SK-N-SH (cell line): ENCODE results near the gene PPP1R27. TPM values are rescaled to one million over a fixed set of nuclear protein-coding genes. Genes with fewer than 3 reads are reported as not detected.

Experiments
- CTCF ChIA-PET: fragments of 300-600, 350-600 bp; formaldehyde crosslinking; extraction: SDS; loops from one replicate; lab custom pipeline; 2021; lab: Yijun Ruan, JAX
- POLR2A ChIA-PET: fragments of 350-600 bp; sonication (Branson Sonifier 250); formaldehyde crosslinking; extraction: SDS; loops from one replicate; lab custom pipeline; 2020; ENCODE audit warnings: antibody characterized with exemption, inconsistent platforms; lab: Yijun Ruan, JAX
- DNase-seq: peaks from one replicate; pipeline ENCODE4 v3.0.0; 2012
- H2AFZ ChIP-seq: fragments of 200-600 bp; sonication (generic); 2 replicates; pipeline ENCODE4 v1.8.1; 2016; ENCODE audit warnings: antibody characterized with exemption, mild to moderate bottlenecking, low read depth
- H3F3A ChIP-seq: fragments of 200-600 bp; sonication (generic); replicated peaks from 2 replicates; pipeline ENCODE3; 2016; ENCODE audit warnings: antibody characterized with exemption, mild to moderate bottlenecking; ENCODE audit not compliant: insufficient read depth
- H3K27ac ChIP-seq, 2 experiments: fragments of 200-500 bp in 1 of 2; fragments of 200-600 bp in 1 of 2; sonication (Bioruptor generic) in 1 of 2; sonication (generic), shearing (Covaris generic) in 1 of 2; 2 replicates each; pipeline versions ENCODE4 v1.5.1 to v1.6.1; 2014 to 2016; ENCODE audit warnings: low read depth in 2 of 2, inconsistent platforms in 1 of 2, low read length in 1 of 2, mild to moderate bottlenecking in 1 of 2, mixed read lengths in 1 of 2
- H3K27me3 ChIP-seq: fragments of 200-600 bp; sonication (generic), shearing (Covaris generic); 2 replicates; pipeline ENCODE4 v1.6.1; 2016; ENCODE audit warnings: mixed run types; ENCODE audit not compliant: insufficient read depth
- H3K36me3 ChIP-seq, 2 experiments: fragments of 200-500 bp in 1 of 2; fragments of 200-600 bp in 1 of 2; sonication (Bioruptor generic) in 1 of 2; sonication (generic) in 1 of 2; replicated peaks in 1 of 2; 2 replicates each; pipeline versions ENCODE3 to v1.5.1; 2014 to 2016; ENCODE audit warnings: low read length in 1 of 2, mild to moderate bottlenecking in 1 of 2; ENCODE audit not compliant: insufficient read depth in 2 of 2, control insufficient read depth in 1 of 2
- H3K4me1 ChIP-seq, 2 experiments: fragments of 200-500 bp in 1 of 2; fragments of 200-600 bp in 1 of 2; sonication (Bioruptor generic) in 1 of 2; sonication (generic), shearing (Covaris generic) in 1 of 2; 2 replicates each; pipeline versions ENCODE4 v1.5.1 to v1.6.1; 2014 to 2016; ENCODE audit warnings: low read depth in 1 of 2, low read length in 1 of 2, mixed run types in 1 of 2; ENCODE audit not compliant: insufficient read depth in 2 of 2, control insufficient read depth in 1 of 2
- H3K4me2 ChIP-seq: fragments of 200-600 bp; sonication (generic), shearing (Covaris generic); 2 replicates; pipeline ENCODE4 v1.6.1; 2017; ENCODE audit warnings: mixed run types
- H3K4me3 ChIP-seq, 2 experiments: fragments of 200-500 bp in 1 of 2; fragments of 200-600 bp in 1 of 2; sonication (Bioruptor generic) in 1 of 2; sonication (generic), shearing (Covaris generic) in 1 of 2; 2 replicates each; pipeline versions ENCODE4 v1.5.1 to v1.8.1; 2014 to 2016; ENCODE audit warnings: low read depth in 2 of 2, inconsistent platforms in 1 of 2, low read length in 1 of 2, mild to moderate bottlenecking in 1 of 2, mixed read lengths in 1 of 2, moderate library complexity in 1 of 2
- H3K79me2 ChIP-seq: fragments of 200-600 bp; sonication (generic); 2 replicates; pipeline ENCODE4 v1.8.1; 2017; ENCODE audit warnings: mild to moderate bottlenecking; ENCODE audit not compliant: insufficient read depth
- H3K9ac ChIP-seq: fragments of 200-600 bp; sonication (generic); 2 replicates; pipeline ENCODE4 v1.6.1; 2017; ENCODE audit warnings: mixed run types
- H3K9me2 ChIP-seq: fragments of 200-600 bp; sonication (generic); 2 replicates; pipeline ENCODE4 v1.6.1; 2017; ENCODE audit warnings: mixed run types
- H3K9me3 ChIP-seq: fragments of 200-600 bp; sonication (generic); 2 replicates; pipeline ENCODE4 v1.6.1; 2017; ENCODE audit warnings: mixed run types, mild to moderate bottlenecking, moderate library complexity
- H4K20me1 ChIP-seq: fragments of 200-600 bp; sonication (generic); 2 replicates; pipeline ENCODE4 v1.6.1; 2017; ENCODE audit warnings: mild to moderate bottlenecking, mixed run types; ENCODE audit not compliant: insufficient read depth
- CHD2 ChIP-seq: fragments of 150-350 bp; IDR thresholded peaks from 2 replicates; pipeline ENCODE4 v1.6.1; 2018; ENCODE audit warnings: low read length; ENCODE audit not compliant: partially characterized antibody
- FOXJ3 ChIP-seq: sonication (generic); formaldehyde crosslinking; IDR thresholded peaks from 2 replicates; pipeline ENCODE4 v1.5.1; 2020; ENCODE audit warnings: mild to moderate bottlenecking, missing genetic modification reagents
- GABPA ChIP-seq: IDR thresholded peaks from 2 replicates; pipeline ENCODE4 v1.4.0; 2012; ENCODE audit warnings: low read depth, mild to moderate bottlenecking
- JUND ChIP-seq: IDR thresholded peaks from 2 replicates; pipeline ENCODE4 v1.4.0; 2012
- MEF2A ChIP-seq: IDR thresholded peaks from 2 replicates; pipeline ENCODE4 v1.4.0; 2012; ENCODE audit warnings: low read depth, borderline replicate concordance
- MXI1 ChIP-seq: IDR thresholded peaks from 2 replicates; pipeline ENCODE4 v1.6.1; 2012; ENCODE audit warnings: mild to moderate bottlenecking, low read depth, low read length, improper control_type of control experiment
- RAD21 ChIP-seq: IDR thresholded peaks from 2 replicates; pipeline ENCODE4 v1.6.1; 2012; ENCODE audit warnings: mild to moderate bottlenecking, low read length
- TAF1 ChIP-seq: IDR thresholded peaks from 2 replicates; pipeline ENCODE4 v1.6.1; 2012; ENCODE audit warnings: low read depth, mild to moderate bottlenecking, low read length, moderate library complexity, borderline replicate concordance
- TEAD4 ChIP-seq: IDR thresholded peaks from 2 replicates; pipeline ENCODE4 v1.4.0; 2012; ENCODE audit warnings: mild to moderate bottlenecking, borderline replicate concordance; ENCODE audit not compliant: insufficient read depth
- WGBS: methylation state at CpG from one replicate; pipeline ENCODE4 v1.1.6; 2017; ENCODE audit warnings: low lambda C conversion rate; 5-methylcytosine and 5-hydroxymethylcytosine counted together
- polyA plus RNA-seq, 3 experiments: library from polyadenylated mRNA; depleted of rRNA; stranded (reverse); fragments of >200 nt; gene quantifications; 2 replicates each; pipeline ENCODE4 v1.2.3, GENCODE V29; 2012
- TF ChIP-seq, protein P1 (sequence below): IDR thresholded peaks from 2 replicates; pipeline ENCODE4 v1.6.1; 2012; ENCODE audit warnings: mild to moderate bottlenecking, low read depth, low read length, moderate library complexity

Gene PPP1R27
- polyA plus RNA-seq, 1 of the 3 experiments (the other 2 are of a cell fraction) = 0.07 TPM

GRCh38 chr17:81807210-81807719 lies 27.6 kb downstream of the PPP1R27 start:
- H3K9ac ChIP-seq = no peak overlapping the region
- H3K79me2 ChIP-seq = no peaks in the 10 kb centered on the region
- no peaks in the 10 kb centered on the region for H3K36me3 ChIP-seq
- 21% methylated on average over 11 of the region's 18 CpGs for WGBS
- no peak overlapping the region for H3K27ac ChIP-seq
- H3K9me3 ChIP-seq = no peaks in the 10 kb centered on the region
- H3K4me3 ChIP-seq = no peak overlapping the region
- TF ChIP-seq CHD2 (no peak), JUND (no peak), MXI1 (no peak), GABPA (no peak)
- H2AFZ ChIP-seq = no peak overlapping the region
- no peaks in the 10 kb centered on the region for H3F3A ChIP-seq
- H3K4me1 ChIP-seq = peaks cover 0 to 27% of the 10 kb centered on the region in 2 experiments; a peak in 1 of 4 replicates
- H3K27me3 ChIP-seq = peaks cover 84% of the 10 kb centered on the region
- no peak overlapping the region for H3K4me2 ChIP-seq
- CTCF ChIA-PET = interaction anchor here (0.9 to 7.3 kb wide), 14 partner anchors 10 to 153 kb away, joined by 3 to 60 read pairs (median 6); partner anchors contain the start of gene ARHGDIA
- no peak for DNase-seq
- H4K20me1 ChIP-seq = no peaks in the 10 kb centered on the region
- POLR2A ChIA-PET = interaction anchor here (0.8 to 1.1 kb wide), 3 partner anchors 13 to 26 kb away, joined by 3 to 6 read pairs (median 3); partner anchors contain the start of gene MCRIP1
- H3K9me2 ChIP-seq = no peaks in the 10 kb centered on the region

DNA sequence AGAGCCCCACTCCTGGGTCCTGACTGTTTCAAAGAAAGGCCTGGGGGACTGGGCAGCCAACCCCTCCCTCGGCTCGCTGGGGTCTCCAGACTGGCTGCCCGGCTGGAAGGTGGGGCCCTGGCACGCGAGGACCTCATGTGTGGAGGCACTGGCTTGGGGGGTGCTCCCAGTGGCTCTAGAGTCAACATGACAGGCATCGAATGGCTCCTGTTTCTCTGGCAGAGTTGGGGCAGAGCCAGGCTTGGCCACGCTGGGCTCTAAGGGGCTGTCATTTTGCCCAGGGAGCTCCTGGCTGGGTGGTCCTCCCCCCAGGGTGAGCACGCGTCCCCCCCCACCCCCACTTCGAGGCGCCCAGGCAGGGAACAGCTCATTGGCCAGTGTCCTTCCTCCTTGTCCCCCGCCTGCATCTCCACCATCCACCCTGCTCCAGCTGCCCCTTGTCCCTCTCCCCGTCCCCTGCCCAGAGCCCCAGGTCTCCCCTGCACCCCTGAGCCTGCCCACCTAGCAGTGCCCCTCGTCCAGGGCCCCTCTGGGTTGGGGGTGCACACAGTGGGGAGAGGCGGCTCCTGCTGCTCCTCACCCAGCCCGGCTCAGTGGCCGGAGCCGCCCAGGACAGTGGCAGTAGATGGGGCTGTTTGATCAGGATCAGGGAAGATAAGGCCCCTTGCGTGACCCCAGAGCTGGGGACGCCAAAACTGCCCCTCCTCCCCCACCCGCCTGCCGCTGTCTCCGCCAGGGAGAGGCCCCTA lies 28.2 kb downstream of the PPP1R27 start:
- no peaks in the 10 kb centered on the region for H3K36me3 ChIP-seq
- WGBS = 11% methylated on average over 22 of the region's 23 CpGs
- H3K4me1 ChIP-seq = peaks cover 0 to 21% of the 10 kb centered on the region in 2 experiments; a peak in 1 of 4 replicates
- H3K9ac ChIP-seq = no peak overlapping the region
- H2AFZ ChIP-seq = no peak overlapping the region
- H3K9me2 ChIP-seq = no peaks in the 10 kb centered on the region
- POLR2A ChIA-PET = interaction anchor here (0.8 to 1.1 kb wide), 2 partner anchors 9 to 12 kb away, joined by 3 read pairs; no protein-coding TSS in a partner anchor
- CTCF ChIA-PET = interaction anchor here (0.6 to 7.3 kb wide), 17 partner anchors 8 to 153 kb away, joined by 3 to 60 read pairs (median 6); partner anchors contain the start of genes ARHGDIA and MCRIP1
- H3K4me2 ChIP-seq = no peak overlapping the region
- H4K20me1 ChIP-seq = no peaks in the 10 kb centered on the region
- H3K4me3 ChIP-seq = no peak overlapping the region
- no peak overlapping the region for H3K27ac ChIP-seq
- H3K79me2 ChIP-seq = no peaks in the 10 kb centered on the region
- H3K27me3 ChIP-seq = peaks cover 87% of the 10 kb centered on the region
- TF ChIP-seq TEAD4 = no peak
- peak; percentile 24; the same call in 1 of the 2 replicates for TF ChIP-seq RAD21
- TF ChIP-seq, all 33 proteins: peak for 1
- H3K9me3 ChIP-seq = no peaks in the 10 kb centered on the region
- DNase-seq = peak; percentile 69
- H3F3A ChIP-seq = no peaks in the 10 kb centered on the region

- Histone ChIP-seq H3K4me1 (peaks cover 0 to 14% of the 10 kb centered on the region in 2 experiments; a peak in 1 of 4 replicates), H2AFZ (no peak overlapping the region), H3K4me2 (no peak overlapping the region), H3K27ac (no peak overlapping the region), H4K20me1 (no peaks in the 10 kb centered on the region), H3K9me3 (no peaks in the 10 kb centered on the region), H3K79me2 (no peaks in the 10 kb centered on the region), H3K36me3 (no peaks in the 10 kb centered on the region), H3K9me2 (no peaks in the 10 kb centered on the region), H3K4me3 (no peak overlapping the region), H3K27me3 (peaks cover 94% of the 10 kb centered on the region), H3K9ac (no peak overlapping the region), H3F3A (no peaks in the 10 kb centered on the region)
- POLR2A ChIA-PET = interaction anchor here (0.6 to 0.8 kb wide), 3 partner anchors 9 to 24 kb away, joined by 3 read pairs; no protein-coding TSS in a partner anchor
- DNase-seq = no peak
- TF ChIP-seq TAF1 (no peak), FOXJ3 (CRISPR knock-in tag) (no peak), MEF2A (no peak)
- TF ChIP-seq, protein P1, sequence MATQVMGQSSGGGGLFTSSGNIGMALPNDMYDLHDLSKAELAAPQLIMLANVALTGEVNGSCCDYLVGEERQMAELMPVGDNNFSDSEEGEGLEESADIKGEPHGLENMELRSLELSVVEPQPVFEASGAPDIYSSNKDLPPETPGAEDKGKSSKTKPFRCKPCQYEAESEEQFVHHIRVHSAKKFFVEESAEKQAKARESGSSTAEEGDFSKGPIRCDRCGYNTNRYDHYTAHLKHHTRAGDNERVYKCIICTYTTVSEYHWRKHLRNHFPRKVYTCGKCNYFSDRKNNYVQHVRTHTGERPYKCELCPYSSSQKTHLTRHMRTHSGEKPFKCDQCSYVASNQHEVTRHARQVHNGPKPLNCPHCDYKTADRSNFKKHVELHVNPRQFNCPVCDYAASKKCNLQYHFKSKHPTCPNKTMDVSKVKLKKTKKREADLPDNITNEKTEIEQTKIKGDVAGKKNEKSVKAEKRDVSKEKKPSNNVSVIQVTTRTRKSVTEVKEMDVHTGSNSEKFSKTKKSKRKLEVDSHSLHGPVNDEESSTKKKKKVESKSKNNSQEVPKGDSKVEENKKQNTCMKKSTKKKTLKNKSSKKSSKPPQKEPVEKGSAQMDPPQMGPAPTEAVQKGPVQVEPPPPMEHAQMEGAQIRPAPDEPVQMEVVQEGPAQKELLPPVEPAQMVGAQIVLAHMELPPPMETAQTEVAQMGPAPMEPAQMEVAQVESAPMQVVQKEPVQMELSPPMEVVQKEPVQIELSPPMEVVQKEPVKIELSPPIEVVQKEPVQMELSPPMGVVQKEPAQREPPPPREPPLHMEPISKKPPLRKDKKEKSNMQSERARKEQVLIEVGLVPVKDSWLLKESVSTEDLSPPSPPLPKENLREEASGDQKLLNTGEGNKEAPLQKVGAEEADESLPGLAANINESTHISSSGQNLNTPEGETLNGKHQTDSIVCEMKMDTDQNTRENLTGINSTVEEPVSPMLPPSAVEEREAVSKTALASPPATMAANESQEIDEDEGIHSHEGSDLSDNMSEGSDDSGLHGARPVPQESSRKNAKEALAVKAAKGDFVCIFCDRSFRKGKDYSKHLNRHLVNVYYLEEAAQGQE = no peak
- WGBS = 23% methylated on average over 12 of the region's 18 CpGs
- CTCF ChIA-PET = interaction anchor here (0.6 to 7.3 kb wide), 15 partner anchors 9 to 399 kb away, joined by 3 to 60 read pairs (median 4); partner anchors contain the start of genes ARHGDIA and MCRIP1
Observed at GRCh38 chr17:81805707-81806460, 29.0 kb downstream of the PPP1R27 start.
